ENCODE measurements around the gene RGSL1. TPM values are rescaled to one million over a fixed set of nuclear protein-coding genes. Genes with fewer than 3 reads are reported as not detected.

Gene RGSL1
- total and polyA plus RNA-seq, 4 donors, result 0.07 to 0.50 (median 0.31) TPM; not detected in 1

GRCh38 chr1:182507685-182508084 lies 57.7 kb downstream of the RGSL1 start:
- 52% methylated on average over 3 of the region's 3 CpGs for WGBS
- no peak for DNase-seq (ENCODE audit: low spot score)
- Histone ChIP-seq H3K27ac (ENCODE audit: low read depth in 1 of 2, low read length in 2 of 2) (no peak overlapping the region), H3K4me3 (ENCODE audit: low read depth in 1 of 3, low read length in 3 of 3) (no peak overlapping the region), H3K36me3 (ENCODE audit: control insufficient read depth in 4 of 4, insufficient read depth in 3 of 4, low read depth in 1 of 4, low read length in 3 of 4) (no peaks in the 10 kb centered on the region), H3K4me1 (ENCODE audit: control insufficient read depth in 4 of 4, insufficient read depth in 4 of 4, low read length in 3 of 4) (no peaks in the 10 kb centered on the region), H3K27me3 (ENCODE audit: control insufficient read depth in 4 of 4, insufficient read depth in 4 of 4, low read length in 3 of 4) (no peaks in the 10 kb centered on the region), H3K9ac (ENCODE audit: low read depth in 1 of 2, low read length in 2 of 2) (no peak overlapping the region), H3K9me3 (ENCODE audit: control insufficient read depth in 4 of 4, low read length in 3 of 4) (no peaks in the 10 kb centered on the region)
- TF ChIP-seq FOXA1 (IDR thresholded peaks at IDR 0.05) (no peak), RXRA (IDR thresholded peaks at IDR 0.05) (no peak), CTCF (IDR thresholded peaks at IDR 0.05; ENCODE audit: low read depth, low read length, missing input control) (no peak), JUND (IDR thresholded peaks at IDR 0.05) (no peak), HNF4A (conservative IDR thresholded peaks at IDR 0.05) (no peak), GABPA (IDR thresholded peaks at IDR 0.05 in 1 of 2, conservative IDR thresholded peaks at IDR 0.05 in 1 of 2) (no peak), SP1 (IDR thresholded peaks at IDR 0.05) (no peak), MAX (IDR thresholded peaks at IDR 0.05) (no peak), ATF3 (IDR thresholded peaks at IDR 0.05) (no peak), TAF1 (conservative IDR thresholded peaks at IDR 0.05) (no peak), EGR1 (IDR thresholded peaks at IDR 0.05; ENCODE audit: low read depth in 2 of 2) (no peak), HNF4G (IDR thresholded peaks at IDR 0.05) (no peak), ZBTB33 (IDR thresholded peaks at IDR 0.05) (no peak), RAD21 (IDR thresholded peaks at IDR 0.05) (no peak)

GRCh38 chr1:182515556-182515955 lies 65.6 kb downstream of the RGSL1 start:
- DNase-seq (ENCODE audit: low spot score), result no peak
- TF ChIP-seq RXRA (IDR thresholded peaks at IDR 0.05) (no peak), CTCF (IDR thresholded peaks at IDR 0.05; ENCODE audit: low read depth, low read length, missing input control) (no peak), REST (IDR thresholded peaks at IDR 0.05) (no peak), RAD21 (IDR thresholded peaks at IDR 0.05) (no peak), EGR1 (IDR thresholded peaks at IDR 0.05; ENCODE audit: low read depth in 2 of 2) (no peak), HNF4A (conservative IDR thresholded peaks at IDR 0.05) (no peak), HNF4G (IDR thresholded peaks at IDR 0.05) (no peak), YY1 (IDR thresholded peaks at IDR 0.05) (no peak), MAX (IDR thresholded peaks at IDR 0.05) (no peak), ATF3 (IDR thresholded peaks at IDR 0.05) (no peak)

More at GRCh38 chr1:182515556-182515955, 65.6 kb downstream of the RGSL1 start:
- H3K27me3 ChIP-seq (ENCODE audit: control insufficient read depth in 4 of 4, insufficient read depth in 4 of 4, low read length in 3 of 4), result peaks cover 0 to 7% (median 0%) of the 10 kb centered on the region in 4 donors
- peaks cover 0 to 11% (median 3%) of the 10 kb centered on the region in 4 donors for H3K9me3 ChIP-seq (ENCODE audit: control insufficient read depth in 4 of 4, low read length in 3 of 4)
- peaks cover 0 to 3% (median 0%) of the 10 kb centered on the region in 4 donors for H3K4me1 ChIP-seq (ENCODE audit: control insufficient read depth in 4 of 4, insufficient read depth in 4 of 4, low read length in 3 of 4)
- no peaks in the 10 kb centered on the region for H3K36me3 ChIP-seq (ENCODE audit: control insufficient read depth in 4 of 4, insufficient read depth in 3 of 4, low read depth in 1 of 4, low read length in 3 of 4)
- 84% methylated on average over 17 of the region's 17 CpGs for WGBS
- no peak overlapping the region for H3K9ac ChIP-seq (ENCODE audit: low read depth in 1 of 2, low read length in 2 of 2)
- no peak overlapping the region for H3K27ac ChIP-seq (ENCODE audit: low read depth in 1 of 2, low read length in 2 of 2)
- H3K4me3 ChIP-seq (ENCODE audit: low read depth in 1 of 3, low read length in 3 of 3), result no peak overlapping the region
